ENCODE results near the gene FKBP1C.

Gene FKBP1C

GRCh38 chr6:63261820-63262219 is 50.6 kb downstream of the FKBP1C start:
- no peak for DNase-seq (ENCODE audit: low spot score)
